Subcutaneous abdominal adipose tissue (tissue), 5 donors: Measurements from ENCODE around the gene USP2.
A peak's percentile ranks its signal among the peaks of the same experiment; 100 is the strongest.

Experiments
- H3K27ac ChIP-seq: one replicate; pipeline ENCODE4 v1.7.0; 2013; ENCODE audit warnings: low read depth, mild to moderate bottlenecking, inconsistent platforms, low read length, moderate library complexity
- H3K27me3 ChIP-seq, 5 donors: one replicate each; pipeline ENCODE4 v1.7.0; 2013; ENCODE audit warnings: low read length in 5 of 5, inconsistent platforms in 1 of 5; ENCODE audit not compliant: control insufficient read depth in 5 of 5, insufficient read depth in 4 of 5
- H3K36me3 ChIP-seq, 5 donors: one replicate each; pipeline ENCODE4 v1.7.0; 2013; ENCODE audit warnings: low read length in 5 of 5; ENCODE audit not compliant: control insufficient read depth in 5 of 5, insufficient read depth in 5 of 5
- H3K4me1 ChIP-seq, 5 donors: one replicate each; pipeline ENCODE4 v1.7.0; 2013; ENCODE audit warnings: low read length in 5 of 5, mild to moderate bottlenecking in 3 of 5, moderate library complexity in 1 of 5; ENCODE audit not compliant: control insufficient read depth in 5 of 5, insufficient read depth in 5 of 5
- H3K4me3 ChIP-seq, 5 donors: one replicate each; pipeline ENCODE4 v1.7.0; 2013; ENCODE audit warnings: low read length in 5 of 5, low read depth in 1 of 5
- H3K9ac ChIP-seq, 5 donors: one replicate each; pipeline ENCODE4 v1.7.0; 2013; ENCODE audit warnings: low read length in 5 of 5, mild to moderate bottlenecking in 4 of 5, moderate library complexity in 3 of 5
- H3K9me3 ChIP-seq, 5 donors: one replicate each; pipeline ENCODE4 v1.7.0; 2013; ENCODE audit warnings: low read length in 5 of 5; ENCODE audit not compliant: control insufficient read depth in 5 of 5
- donor health status: healthy.
- donor health status: healthy.
- donor health status: healthy.
- donor health status: healthy.
- donor health status: healthy.

USP2 gene

GRCh38 chr11:119420631-119421030 lies 39.1 kb upstream of the USP2 start:
- peaks cover 4 to 67% (median 45%) of the 10 kb centered on the region in 5 donors for H3K27me3 ChIP-seq
- peak overlapping the region in 1 of 5 donors; percentile 26 for H3K9ac ChIP-seq

GRCh38 chr11:119419834-119420492 lies 38.5 kb upstream of the USP2 start:
- Histone ChIP-seq H3K27me3 (peaks cover 4 to 65% (median 45%) of the 10 kb centered on the region in 5 donors), H3K4me1 (peaks cover 0 to 44% (median 15%) of the 10 kb centered on the region in 5 donors), H3K4me3 (peak overlapping the region in 1 of 5 donors; percentile 23), H3K36me3 (peaks cover 0 to 5% (median 0%) of the 10 kb centered on the region in 5 donors), H3K9ac (no peak overlapping the region), H3K27ac (no peak overlapping the region), H3K9me3 (no peaks in the 10 kb centered on the region)

More at GRCh38 chr11:119420631-119421030, 39.1 kb upstream of the USP2 start:
- H3K9me3 ChIP-seq: no peaks in the 10 kb centered on the region
- H3K4me1 ChIP-seq: peaks cover 0 to 44% (median 15%) of the 10 kb centered on the region in 5 donors
- peaks cover 0 to 5% (median 0%) of the 10 kb centered on the region in 5 donors for H3K36me3 ChIP-seq
- no peak overlapping the region for H3K27ac ChIP-seq
- H3K4me3 ChIP-seq: peak overlapping the region in 2 of 5 donors; percentile 34 to 36

GRCh38 chr11:119419246-119419645 lies 37.8 kb upstream of the USP2 start:
- Histone ChIP-seq H3K36me3 (peaks cover 0 to 5% (median 0%) of the 10 kb centered on the region in 5 donors), H3K27me3 (peaks cover 4 to 61% (median 44%) of the 10 kb centered on the region in 5 donors), H3K4me1 (peaks cover 0 to 44% (median 15%) of the 10 kb centered on the region in 5 donors), H3K27ac (no peak overlapping the region), H3K9me3 (peaks cover 0 to 3% (median 2%) of the 10 kb centered on the region in 5 donors), H3K9ac (no peak overlapping the region), H3K4me3 (no peak overlapping the region)

GRCh38 chr11:119418759-119419158 lies 37.3 kb upstream of the USP2 start:
- Histone ChIP-seq H3K27ac (no peak overlapping the region), H3K4me3 (no peak overlapping the region), H3K4me1 (peaks cover 0 to 44% (median 15%) of the 10 kb centered on the region in 5 donors), H3K9ac (no peak overlapping the region), H3K27me3 (peaks cover 4 to 59% (median 40%) of the 10 kb centered on the region in 5 donors), H3K9me3 (peaks cover 0 to 4% (median 3%) of the 10 kb centered on the region in 5 donors), H3K36me3 (peaks cover 0 to 5% (median 0%) of the 10 kb centered on the region in 5 donors)

- H3K4me1 ChIP-seq: peaks cover 0 to 38% (median 15%) of the 10 kb centered on the region in 5 donors
- H3K27ac ChIP-seq: no peak overlapping the region
- peaks cover 0 to 4% (median 3%) of the 10 kb centered on the region in 5 donors for H3K9me3 ChIP-seq
- no peak overlapping the region for H3K4me3 ChIP-seq
- no peak overlapping the region for H3K9ac ChIP-seq
- peaks cover 0 to 5% (median 0%) of the 10 kb centered on the region in 5 donors for H3K36me3 ChIP-seq
- H3K27me3 ChIP-seq: peaks cover 4 to 53% (median 35%) of the 10 kb centered on the region in 5 donors
Measured at GRCh38 chr11:119417726-119418540, 36.4 kb upstream of the USP2 start.

- Histone ChIP-seq H3K4me1 (peaks cover 0 to 28% (median 8%) of the 10 kb centered on the region in 5 donors), H3K36me3 (peaks cover 0 to 5% (median 0%) of the 10 kb centered on the region in 5 donors), H3K9ac (no peak overlapping the region), H3K9me3 (peaks cover 0 to 7% (median 3%) of the 10 kb centered on the region in 5 donors), H3K27ac (no peak overlapping the region), H3K27me3 (peaks cover 4 to 42% (median 25%) of the 10 kb centered on the region in 5 donors), H3K4me3 (no peak overlapping the region)
Measured at GRCh38 chr11:119416606-119417580, 35.4 kb upstream of the USP2 start.

GRCh38 chr11:119415966-119416365 lies 34.5 kb upstream of the USP2 start:
- Histone ChIP-seq H3K4me3 (no peak overlapping the region), H3K9ac (no peak overlapping the region), H3K9me3 (peaks cover 0 to 7% (median 3%) of the 10 kb centered on the region in 5 donors), H3K27me3 (peaks cover 4 to 33% (median 20%) of the 10 kb centered on the region in 5 donors), H3K36me3 (peaks cover 0 to 5% (median 0%) of the 10 kb centered on the region in 5 donors), H3K27ac (no peak overlapping the region), H3K4me1 (peaks cover 0 to 24% (median 1%) of the 10 kb centered on the region in 5 donors)

- H3K36me3 ChIP-seq: peaks cover 0 to 5% (median 0%) of the 10 kb centered on the region in 5 donors
- no peak overlapping the region for H3K27ac ChIP-seq
- H3K4me1 ChIP-seq: peaks cover 0 to 22% (median 0%) of the 10 kb centered on the region in 5 donors
- H3K27me3 ChIP-seq: peaks cover 4 to 29% (median 16%) of the 10 kb centered on the region in 5 donors
- H3K4me3 ChIP-seq: no peak overlapping the region
- no peak overlapping the region for H3K9ac ChIP-seq
- peaks cover 0 to 7% (median 3%) of the 10 kb centered on the region in 5 donors for H3K9me3 ChIP-seq
Measured at GRCh38 chr11:119415517-119415916, 34.0 kb upstream of the USP2 start.

GRCh38 chr11:119414734-119415133 lies 33.2 kb upstream of the USP2 start:
- H3K9ac ChIP-seq: no peak overlapping the region
- no peak overlapping the region for H3K27ac ChIP-seq

More at GRCh38 chr11:119414734-119415133, 33.2 kb upstream of the USP2 start:
- peaks cover under 1 to 21% (median 11%) of the 10 kb centered on the region in 5 donors for H3K27me3 ChIP-seq
- peaks cover 0 to 19% (median 0%) of the 10 kb centered on the region in 5 donors for H3K4me1 ChIP-seq
- peaks cover 0 to 7% (median 3%) of the 10 kb centered on the region in 5 donors for H3K9me3 ChIP-seq
- H3K36me3 ChIP-seq: peaks cover 0 to 5% (median 0%) of the 10 kb centered on the region in 5 donors
- no peak overlapping the region for H3K4me3 ChIP-seq
